Left ventricle myocardium superior (tissue), 1 donor: ENCODE data around the gene CLIC5. TPM values are rescaled to one million over a fixed set of nuclear protein-coding genes. Genes with fewer than 3 reads are reported as not detected.

ENCODE experiments used
- ATAC-seq: fragments of 200-7000 bp; cut with Tn5 transposase; one replicate; pipeline ENCODE4 v1.9.1; 2020; ENCODE audit warnings: mild to moderate bottlenecking, moderate library complexity
- DNase-seq: peaks from one replicate; pipeline ENCODE4 v3.0.0-alpha.2; 2020
- intact Hi-C: fragments of 100-400 bp; cut with micrococcal nuclease; formaldehyde crosslinking; loops from one replicate; pipeline ENCODE4 v1.11.0; 2022
- long read RNA-seq: library from polyadenylated mRNA; unstranded; transcript quantifications from one replicate; pipeline ENCODE4 v2.0.0, GENCODE V29; 2021
- total RNA-seq: library from RNA; stranded (reverse); fragmentation: NEBNext Ultra II Directional; extraction: Animal tissue kit (Norgen Biotek cat#: 25700); gene quantifications from one replicate; pipeline ENCODE4 v1.2.1, GENCODE V29; 2021
- donor health status: DM: no; HTN: yes; CAD: no; lungs with severe emphysema.

The CLIC5 gene
- total RNA-seq, result 272 TPM
- long read RNA-seq, full-length matches to known transcripts, result 15 of 204 reads
- long read RNA-seq, partial matches to known transcripts, result 6 of 204 reads
- long read RNA-seq, other reads (novel, unspliced or antisense), result 183 of 204 reads

DNA sequence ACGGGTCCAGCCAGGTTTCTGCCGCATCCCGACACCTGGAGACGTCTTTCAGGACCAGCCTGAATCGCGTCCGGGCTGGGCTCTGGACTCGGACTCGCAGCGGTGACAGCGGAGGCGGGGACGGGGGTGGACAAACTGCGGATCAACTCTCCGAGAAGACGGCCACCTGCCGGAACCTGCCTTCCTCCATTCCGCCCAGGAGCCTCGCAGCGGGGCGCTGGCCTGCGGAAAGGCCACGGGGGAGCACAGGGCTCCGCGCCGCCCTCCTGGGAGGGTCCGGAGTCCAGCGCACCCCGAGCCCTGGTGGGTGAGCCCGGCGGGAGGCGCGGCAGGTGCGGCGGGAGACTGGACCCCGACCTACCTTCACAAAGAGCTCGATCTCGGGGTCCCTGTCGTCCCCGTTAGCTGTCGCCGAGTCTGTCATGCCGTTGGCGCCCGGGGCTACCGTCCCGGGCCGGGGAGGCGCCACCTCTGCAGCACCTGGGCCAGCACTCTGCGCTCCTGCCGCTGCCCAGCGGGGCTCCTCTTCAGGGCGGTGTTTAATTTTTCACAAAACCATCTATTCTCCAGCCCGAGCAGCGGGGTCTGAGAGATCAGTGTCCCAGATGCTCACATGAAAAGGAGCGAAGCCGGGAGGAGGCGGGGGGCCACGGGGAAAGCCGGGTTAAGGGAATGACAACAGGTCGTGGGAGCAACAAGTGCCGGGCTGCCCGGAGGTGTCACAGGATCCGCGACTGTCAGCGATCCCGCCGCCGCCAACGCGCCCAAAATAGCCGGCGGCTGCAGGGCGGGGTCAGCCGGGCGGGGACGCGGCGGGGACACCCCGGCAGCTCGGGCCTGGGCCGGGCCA, at the start of gene CLIC5:
Gene CLIC5, minus strand, starts transcription at position 742 of the 850 bp plus-strand sequence. Its CDS starts 318 bp downstream, at position 424.
- ATAC-seq (peak; percentile 87), DNase-seq (peak; percentile 88)
- intact Hi-C loops, result no loop called here

DNA sequence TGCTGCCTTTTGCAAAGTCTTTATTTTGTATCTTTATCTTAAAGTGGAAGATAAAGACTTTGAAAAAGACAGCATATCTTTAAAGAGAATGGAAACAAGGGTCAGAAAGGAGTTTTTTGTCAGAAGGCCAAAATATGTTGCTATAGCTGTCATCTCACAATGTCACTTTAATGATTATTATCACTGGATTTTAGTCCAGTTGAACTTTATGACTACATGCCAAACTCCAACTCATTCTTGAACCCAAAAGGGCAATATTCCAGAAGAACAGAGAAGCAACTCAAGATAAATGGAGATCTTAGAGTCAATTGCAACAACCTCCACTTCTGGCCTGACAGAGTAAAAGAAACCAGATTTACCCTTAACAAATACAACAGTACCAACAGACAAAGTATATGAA, 47.3 kb upstream of the CLIC5 start:
- intact Hi-C loops, result no loop called here
- ATAC-seq, result no peak
- no peak for DNase-seq

DNA sequence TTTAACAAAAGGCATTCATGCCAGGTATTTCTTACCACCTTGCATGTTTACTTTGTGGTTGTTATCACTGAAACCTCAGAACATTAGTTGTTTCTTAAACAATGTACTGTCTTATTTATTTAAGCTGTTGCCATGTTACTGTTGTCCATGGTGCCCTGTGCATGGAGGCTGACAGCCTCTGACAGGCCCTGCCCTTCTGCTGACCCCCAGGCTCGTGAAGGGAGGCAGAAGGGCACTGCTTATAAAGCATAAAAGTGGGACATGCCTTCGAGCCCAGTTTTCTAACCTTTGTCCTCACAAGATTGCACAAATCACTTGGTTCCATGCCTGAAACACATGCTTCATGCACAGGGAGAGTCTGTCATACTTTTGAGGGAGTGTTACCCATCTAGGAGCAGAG, 46.7 kb upstream of the CLIC5 start:
- intact Hi-C loops, result no loop called here
- peak; percentile 30 for ATAC-seq
- no peak for DNase-seq

DNA sequence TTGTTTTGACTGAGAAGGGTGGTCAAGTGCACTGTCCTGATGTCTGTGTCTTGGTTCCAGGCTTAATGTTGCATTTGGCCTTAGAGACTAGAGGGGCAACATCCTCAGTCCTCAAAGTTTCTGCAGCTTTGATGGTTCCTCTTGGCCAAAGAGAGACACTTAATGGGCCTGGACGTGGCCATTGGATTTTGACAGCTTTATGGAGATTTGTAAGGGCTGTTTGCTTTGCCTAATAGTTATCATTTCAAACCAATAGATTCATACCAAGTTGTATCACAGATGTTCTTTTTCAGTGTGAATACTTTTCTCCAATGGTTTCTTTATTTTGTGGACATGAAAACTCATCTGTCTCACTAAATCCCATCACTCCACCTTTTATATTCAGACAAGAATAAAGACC, 45.8 kb upstream of the CLIC5 start:
- intact Hi-C loops, result no loop called here

DNA sequence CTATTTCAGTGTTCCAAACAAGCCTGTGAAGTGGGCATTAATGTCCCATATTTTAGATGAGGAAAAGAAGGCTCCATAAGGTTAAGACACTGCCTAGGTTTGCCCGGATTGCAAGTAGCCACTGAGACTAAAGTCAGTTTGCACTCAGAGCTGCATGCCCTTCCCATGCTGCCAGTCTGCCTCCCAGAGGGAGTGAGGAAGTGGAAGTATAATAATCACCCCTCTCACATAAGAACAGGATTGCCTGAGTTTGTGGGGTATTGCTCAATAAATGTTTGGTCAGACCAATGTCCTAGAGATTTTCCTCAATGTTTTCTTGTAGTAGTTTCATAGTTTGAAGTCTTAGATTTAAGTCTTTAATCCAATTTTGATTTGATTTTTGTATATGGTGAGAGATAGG, 43.9 kb upstream of the CLIC5 start:
- intact Hi-C loops, result no loop called here
- no peak for DNase-seq
- ATAC-seq, result peak; percentile 76

More for the DNA sequence above, 45.8 kb upstream of the CLIC5 start:
- no peak for DNase-seq
- ATAC-seq, result no peak

DNA sequence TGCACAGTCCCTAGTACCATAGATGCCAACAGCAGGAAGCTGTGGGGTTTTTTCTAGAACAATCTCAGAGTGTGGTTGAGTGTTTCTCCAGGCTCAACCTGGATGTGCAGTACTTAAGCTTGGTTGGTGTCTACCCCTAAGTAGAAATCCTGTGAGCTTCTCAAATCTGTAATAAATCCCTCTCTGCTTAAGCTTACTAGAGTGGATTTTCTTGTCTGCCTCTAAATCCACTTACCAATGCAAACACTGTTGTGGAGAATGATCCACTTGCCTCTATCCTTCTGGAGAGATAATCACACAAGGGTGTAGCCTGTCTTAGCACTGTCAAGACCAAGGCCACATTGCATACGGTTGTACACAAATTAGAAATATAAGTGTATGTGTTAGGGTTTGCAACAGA, 43.3 kb upstream of the CLIC5 start:
- intact Hi-C loops, result no loop called here
- DNase-seq (no peak), ATAC-seq (no peak)

DNA sequence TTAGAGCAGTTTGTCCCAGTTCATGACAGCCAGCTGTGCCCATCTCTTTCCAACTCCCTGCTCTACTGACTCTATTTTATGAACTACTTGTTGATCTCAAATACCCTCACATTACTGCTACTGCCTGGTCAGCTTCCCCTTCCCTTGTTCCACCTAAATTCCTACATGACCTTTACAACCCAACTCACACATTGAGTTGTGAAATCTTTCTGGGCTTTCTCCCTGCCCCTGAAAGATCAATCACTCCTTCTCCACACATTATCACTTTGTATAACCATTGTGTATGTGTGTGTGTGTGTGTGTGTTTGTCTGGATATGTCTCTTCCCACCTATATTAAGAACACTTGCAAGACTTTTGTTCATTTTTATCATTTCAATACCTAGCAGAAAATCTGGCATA, 42.1 kb upstream of the CLIC5 start:
- intact Hi-C loops, result no loop called here

DNA sequence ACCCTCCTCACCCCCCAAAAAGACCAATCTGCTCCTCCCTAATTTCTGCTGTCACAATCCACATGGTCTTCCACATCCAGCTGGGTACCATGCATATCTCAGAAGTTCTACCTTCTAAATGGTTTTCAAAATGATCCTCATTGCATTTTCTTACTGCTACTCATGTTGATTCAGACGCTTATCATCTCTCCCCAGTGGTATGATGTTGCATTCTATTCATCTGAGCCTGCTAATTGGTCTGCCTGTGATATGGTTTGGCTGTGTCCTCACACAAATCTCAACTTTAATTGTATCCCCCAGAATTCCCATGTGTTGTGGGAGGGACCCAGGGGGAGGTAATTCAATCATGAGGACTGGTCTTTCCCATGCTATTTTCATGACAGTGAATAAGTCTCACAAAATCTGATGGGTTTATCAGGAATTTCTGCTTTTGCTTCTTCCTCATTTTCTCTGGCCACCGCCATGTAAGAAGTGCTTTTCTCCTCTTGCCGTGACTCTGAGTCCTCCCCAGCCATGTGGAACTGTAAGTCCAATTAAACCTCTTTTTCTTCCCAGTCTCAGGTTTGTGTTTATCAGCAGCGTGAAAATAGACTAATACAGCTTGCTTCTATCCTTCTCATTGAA, 41.4 kb upstream of the CLIC5 start:
- intact Hi-C loops, result no loop called here
- no peak for DNase-seq
- no peak for ATAC-seq

More for the DNA sequence above, 42.1 kb upstream of the CLIC5 start:
- ATAC-seq (no peak), DNase-seq (no peak)

DNA sequence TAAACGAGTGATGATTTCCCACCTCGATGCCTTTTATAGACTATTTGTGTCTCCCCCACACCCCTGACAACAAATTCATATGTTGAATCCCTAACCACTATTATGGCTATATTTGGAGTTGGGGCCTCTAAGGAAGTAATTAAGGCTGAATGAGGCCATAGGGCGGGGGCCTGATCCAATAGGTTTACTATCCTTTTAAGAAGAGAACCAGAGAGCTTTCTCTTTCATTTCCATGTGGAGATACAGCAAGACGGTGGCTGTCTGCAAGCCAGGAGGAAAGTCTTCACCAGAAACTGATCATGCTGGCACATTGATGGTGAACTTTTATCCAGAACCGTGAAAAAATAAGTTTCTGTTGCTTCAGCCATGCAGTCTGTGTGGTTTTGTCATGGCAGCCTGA, 38.9 kb upstream of the CLIC5 start:
- intact Hi-C loops, result no loop called here
- ATAC-seq (no peak), DNase-seq (no peak)

DNA sequence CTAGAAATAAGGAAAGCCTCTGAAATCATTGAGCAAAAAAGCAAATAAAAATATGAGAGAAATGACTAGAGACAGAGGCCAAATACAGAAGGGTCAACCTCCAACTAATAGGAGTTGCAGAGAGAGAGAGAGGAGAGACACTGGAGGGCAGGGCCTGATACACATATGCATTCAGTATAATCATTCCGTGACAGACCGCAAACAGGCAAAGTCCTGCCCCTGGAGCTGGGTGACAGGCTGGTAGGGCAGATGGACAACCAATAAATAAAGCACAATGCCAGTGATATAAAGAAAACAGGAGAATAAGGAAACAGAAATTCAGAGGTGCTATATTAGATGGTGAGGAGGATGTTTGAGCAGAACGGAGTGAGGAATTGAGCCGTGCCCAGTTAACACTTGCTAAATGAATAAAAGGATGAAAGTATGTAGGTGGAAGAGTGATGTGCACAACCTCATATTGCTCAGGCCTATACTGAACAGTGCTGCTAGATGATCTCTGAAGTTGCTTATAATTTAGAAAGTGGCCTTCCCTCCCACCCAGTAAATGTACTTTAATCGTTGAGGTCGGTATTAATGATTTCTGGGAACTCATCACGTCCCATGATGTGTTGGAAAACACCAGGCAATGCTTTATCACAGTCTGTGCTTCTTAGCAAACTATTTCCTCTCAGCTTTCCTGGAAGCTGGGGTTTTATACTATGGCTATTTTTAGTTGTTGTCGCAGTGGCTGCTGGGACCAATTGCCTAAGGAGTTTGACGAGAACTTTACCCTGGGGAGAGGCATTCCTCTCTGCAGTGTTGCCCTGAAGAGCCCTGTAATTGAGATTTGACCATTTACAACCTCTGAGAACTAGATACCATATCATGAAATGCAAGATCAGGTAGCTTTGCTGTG, 37.6 kb upstream of the CLIC5 start:
- peak; percentile 89 for ATAC-seq
- no peak for DNase-seq
- intact Hi-C loops, result no loop called here

DNA sequence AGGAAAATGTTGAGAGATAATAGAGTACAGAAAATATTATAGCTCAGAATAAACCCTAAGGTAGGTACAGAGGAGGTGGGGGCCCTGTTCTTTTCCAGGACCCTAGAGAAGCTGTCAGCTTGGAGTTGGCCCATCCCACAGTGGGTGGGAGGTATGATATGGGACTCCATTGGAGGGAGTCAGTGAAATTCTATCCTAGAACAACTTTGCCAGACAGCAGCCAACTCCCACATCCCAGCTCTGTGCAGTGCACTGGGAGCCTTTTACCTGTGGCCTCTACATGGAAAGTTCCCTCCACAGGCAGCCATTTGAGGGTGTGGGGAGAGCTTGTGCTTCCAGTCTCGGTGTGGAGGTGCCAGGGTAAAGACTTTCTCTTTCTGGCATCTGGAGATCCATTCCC, 36.8 kb upstream of the CLIC5 start:
- ATAC-seq (peak; percentile 16), DNase-seq (no peak)
- intact Hi-C loops, result no loop called here

DNA sequence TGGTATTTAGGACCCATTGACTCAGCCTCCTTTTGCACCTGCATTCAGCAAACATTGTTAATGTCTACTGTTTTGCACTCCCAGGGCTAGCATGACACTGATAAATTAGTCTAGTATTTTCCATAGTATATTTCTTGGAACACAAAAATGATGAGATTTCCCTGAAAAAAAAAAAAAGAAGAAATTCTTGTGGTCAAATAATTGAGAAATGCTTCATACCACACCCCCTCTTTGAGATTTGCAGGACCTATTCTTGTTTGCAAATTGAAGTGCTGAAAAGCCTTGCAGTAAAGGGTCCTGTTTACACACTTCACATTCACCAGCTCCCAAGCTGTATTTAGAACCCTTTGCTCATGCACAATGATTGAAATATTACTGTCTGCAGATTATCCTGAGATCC, 36.3 kb upstream of the CLIC5 start:
- no peak for DNase-seq
- no peak for ATAC-seq
- intact Hi-C loops, result no loop called here

DNA sequence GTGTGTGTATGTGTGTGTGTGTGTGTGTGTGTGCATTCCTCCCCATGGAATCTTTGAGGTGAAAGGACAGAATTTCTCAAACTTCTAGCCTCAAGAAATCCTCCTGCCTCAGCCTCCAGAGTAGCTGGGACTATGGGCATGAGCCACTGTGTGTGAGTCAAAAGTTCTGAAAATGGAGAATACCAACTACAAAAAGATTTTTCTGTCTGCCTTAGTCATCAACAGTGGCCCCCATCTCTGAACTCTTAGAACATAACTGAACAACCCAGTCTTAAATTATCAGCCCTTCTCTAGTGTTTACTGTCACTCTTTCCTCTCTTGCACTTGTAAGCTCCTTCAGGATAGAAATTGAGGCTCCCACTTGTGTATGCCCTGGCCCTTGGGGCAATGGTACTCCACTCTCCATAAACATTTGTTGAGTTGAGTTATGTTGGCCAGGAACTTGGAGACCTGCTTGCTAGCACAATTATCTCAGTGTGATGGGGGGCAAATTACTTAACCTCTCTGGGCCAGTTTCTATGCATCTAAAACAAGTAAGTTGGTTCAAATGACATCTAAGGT, 35.3 kb upstream of the CLIC5 start:
- intact Hi-C loops, result no loop called here

DNA sequence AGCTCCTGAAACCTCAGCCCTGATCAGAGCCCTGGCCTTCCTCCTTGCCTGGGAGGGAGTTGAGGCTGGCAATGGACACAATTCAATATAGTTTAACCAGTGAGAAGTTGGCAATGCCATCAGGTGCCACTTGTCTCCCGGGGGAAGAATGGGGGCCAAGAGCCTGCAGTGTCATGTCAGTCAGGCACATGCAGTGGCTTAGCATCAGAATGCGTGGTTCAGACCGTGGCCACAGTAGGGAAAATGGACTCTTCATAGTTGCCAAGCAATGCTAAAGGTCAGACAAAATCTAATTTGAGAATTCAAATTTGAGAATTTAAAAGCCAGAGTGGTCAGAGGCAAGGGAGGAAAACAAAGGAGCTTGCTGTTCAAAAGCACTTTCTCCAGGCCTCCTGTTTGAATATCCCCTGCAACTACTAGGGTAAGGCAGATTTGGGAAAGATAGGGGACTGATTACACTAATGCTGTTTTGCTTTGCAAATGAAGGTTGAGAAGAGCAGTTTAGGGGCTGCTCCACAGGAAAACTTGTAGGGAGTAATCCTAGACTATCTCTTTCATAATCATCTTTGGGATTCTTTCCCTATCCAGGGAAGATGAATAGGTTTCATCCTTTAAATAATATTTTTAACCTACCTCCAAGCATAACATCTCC, 33.1 kb upstream of the CLIC5 start:
- ATAC-seq (no peak), DNase-seq (no peak)
- intact Hi-C loops, result no loop called here

More for the DNA sequence above, 35.3 kb upstream of the CLIC5 start:
- DNase-seq (no peak), ATAC-seq (no peak)

DNA sequence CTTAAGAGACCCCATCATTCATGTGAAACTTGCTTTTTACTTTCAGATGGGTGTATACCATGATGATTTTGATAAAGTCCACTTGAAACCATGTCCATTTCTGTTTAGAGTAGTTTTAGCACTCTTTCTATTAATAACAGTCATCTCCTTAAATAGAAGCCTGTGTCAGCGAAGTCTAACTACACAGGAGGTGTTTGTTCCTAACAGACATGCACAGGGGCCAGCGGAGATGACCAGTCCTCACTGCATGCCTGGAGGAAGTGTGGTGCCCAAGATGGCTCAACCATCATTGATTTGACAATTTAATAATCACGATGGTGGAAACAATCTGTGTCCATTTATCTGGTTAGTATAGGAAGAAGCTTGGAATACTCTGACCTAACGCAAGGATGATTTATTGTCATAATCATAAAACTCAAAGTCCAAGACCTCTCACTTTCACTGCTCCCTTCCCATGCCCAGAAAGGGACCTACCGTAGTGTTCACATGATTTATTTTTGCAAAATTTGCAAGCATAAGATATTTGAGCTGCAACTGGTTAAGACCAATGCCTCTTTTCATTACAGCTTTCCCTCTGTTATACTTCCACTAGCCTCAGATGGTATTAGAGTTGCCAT, 31.0 kb upstream of the CLIC5 start:
- ATAC-seq (peak; percentile 35), DNase-seq (no peak)
- intact Hi-C loops, result no loop called here

DNA sequence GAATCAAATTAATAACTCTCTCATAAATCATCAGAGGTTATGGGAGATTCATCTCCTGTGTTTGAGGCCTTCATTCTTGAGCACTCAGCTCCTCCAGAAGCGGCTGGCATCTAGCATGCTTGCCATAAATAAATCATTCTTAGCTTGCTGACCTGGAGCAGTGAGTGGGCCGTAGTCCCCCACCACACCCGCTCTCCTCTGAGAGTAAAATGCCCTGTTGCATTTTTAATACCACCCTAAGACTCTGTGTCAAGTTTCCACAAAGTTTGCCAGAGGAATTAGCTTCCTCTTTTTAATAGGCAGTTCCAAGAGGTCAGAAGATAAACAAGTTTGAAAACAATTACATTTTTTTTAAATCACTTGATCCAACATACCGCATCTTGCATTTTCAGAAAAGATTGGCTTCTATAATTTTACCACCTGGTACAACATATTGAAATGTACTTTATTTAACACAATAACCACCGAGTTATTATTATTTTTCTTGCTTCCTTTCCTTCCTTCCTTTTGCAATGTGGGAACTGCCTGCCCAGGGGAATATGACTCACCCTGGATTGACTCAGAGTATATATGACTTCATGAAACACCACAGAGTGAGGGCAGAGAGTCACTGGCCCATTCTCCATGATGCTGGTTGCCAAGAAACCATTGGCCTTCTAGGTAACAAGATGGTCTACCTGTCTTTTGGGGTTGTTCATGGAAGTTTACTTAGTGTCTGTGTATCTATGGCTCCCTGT, 29.4 kb upstream of the CLIC5 start:
- intact Hi-C loops, result no loop called here
- peak; percentile 80 for ATAC-seq

DNA sequence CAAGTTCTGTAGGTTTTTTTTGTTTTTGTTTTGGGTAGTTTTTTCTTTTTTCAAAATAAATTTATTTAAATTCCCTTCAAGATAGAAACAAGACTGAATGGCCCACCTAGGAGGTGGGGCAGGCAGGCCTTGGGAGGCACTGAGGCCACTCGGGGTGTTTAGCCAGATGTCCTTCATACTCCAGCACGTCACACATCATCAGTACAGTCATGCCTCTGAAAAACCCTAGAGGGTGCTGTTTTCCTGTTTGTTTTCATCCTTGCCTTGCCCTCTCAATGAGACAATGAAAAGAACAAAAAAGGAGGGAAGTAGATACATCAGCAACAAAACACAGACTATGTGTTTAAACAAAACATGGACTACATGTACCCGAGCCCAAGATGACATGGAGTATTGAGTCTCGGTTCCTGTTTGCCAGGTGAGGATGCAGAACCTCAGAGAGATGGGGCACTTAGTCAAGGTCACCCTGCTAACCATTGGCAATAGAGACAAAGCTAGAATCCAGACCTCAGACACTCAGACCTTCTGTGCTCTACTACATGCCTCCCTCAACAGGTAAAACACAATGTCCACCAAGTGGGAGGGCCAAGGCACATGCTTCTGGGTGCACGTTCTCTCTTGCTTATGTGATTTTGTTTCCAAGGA, 26.8 kb upstream of the CLIC5 start:
- intact Hi-C loops, result no loop called here
- DNase-seq (no peak), ATAC-seq (peak; percentile 58)

More for the DNA sequence above, 29.4 kb upstream of the CLIC5 start:
- DNase-seq, result peak; percentile 32
